GM23248 (cell line): Measurements from ENCODE around the gene MR1. TPM values are rescaled to one million over a fixed set of nuclear protein-coding genes. Genes with fewer than 3 reads are reported as not detected.
A peak's percentile ranks its signal among the peaks of the same experiment; 100 is the strongest.

Experiments used
- DNase-seq: peaks from one replicate; pipeline ENCODE4 v3.0.0-alpha.2; 2015
- H2AFZ ChIP-seq: fragments of 200-600 bp; sonication (generic); 2 replicates; pipeline ENCODE4 v1.6.1; 2016; ENCODE audit warnings: antibody characterized with exemption
- H3F3A ChIP-seq: fragments of 200-600 bp; sonication (generic); 2 replicates; pipeline ENCODE4 v1.6.1; 2016; ENCODE audit warnings: mild to moderate bottlenecking, antibody characterized with exemption, mixed run types; ENCODE audit not compliant: insufficient read depth
- H3K27ac ChIP-seq: fragments of 200-600 bp; sonication (generic); 2 replicates; pipeline ENCODE4 v1.5.1; 2016; ENCODE audit warnings: mild to moderate bottlenecking
- H3K27me3 ChIP-seq: fragments of 200-600 bp; sonication (generic); replicated peaks from 2 replicates; pipeline ENCODE4 v1.6.1; 2016; ENCODE audit warnings: mild to moderate bottlenecking; ENCODE audit not compliant: insufficient read depth
- H3K36me3 ChIP-seq: fragments of 200-600 bp; sonication (generic); 2 replicates; pipeline ENCODE4 v1.6.1; 2016; ENCODE audit warnings: low read depth, mild to moderate bottlenecking
- H3K4me1 ChIP-seq: fragments of 200-600 bp; sonication (generic); 2 replicates; pipeline ENCODE4 v1.6.1; 2016; ENCODE audit warnings: mild to moderate bottlenecking; ENCODE audit not compliant: insufficient read depth
- H3K4me2 ChIP-seq: fragments of 200-600 bp; sonication (generic); one replicate; pipeline ENCODE4 v1.6.1; 2016; ENCODE audit warnings: mild to moderate bottlenecking; ENCODE audit not compliant: unreplicated experiment
- H3K4me3 ChIP-seq: fragments of 200-600 bp; sonication (generic); 2 replicates; pipeline ENCODE4 v1.5.1; 2016; ENCODE audit warnings: mild to moderate bottlenecking
- H3K79me2 ChIP-seq: fragments of 200-600 bp; sonication (generic); 2 replicates; pipeline ENCODE4 v1.6.1; 2016; ENCODE audit warnings: mild to moderate bottlenecking; ENCODE audit not compliant: insufficient read depth
- H3K9ac ChIP-seq: fragments of 200-600 bp; sonication (generic); 2 replicates; pipeline ENCODE4 v1.6.1; 2016; ENCODE audit warnings: mild to moderate bottlenecking
- H3K9me2 ChIP-seq: fragments of 200-600 bp; sonication (generic); 2 replicates; pipeline ENCODE4 v1.6.1; 2016; ENCODE audit warnings: mixed run types, mild to moderate bottlenecking, moderate library complexity; ENCODE audit not compliant: insufficient read depth
- H3K9me3 ChIP-seq: fragments of 200-600 bp; sonication (generic); one replicate; pipeline ENCODE4 v1.6.1; 2017; ENCODE audit warnings: low read depth
- H4K20me1 ChIP-seq: fragments of 200-600 bp; sonication (generic); 2 replicates; pipeline ENCODE4 v1.6.0; 2016; ENCODE audit not compliant: insufficient read depth
- EZH2 ChIP-seq: fragments of 200-600 bp; sonication (generic); IDR thresholded peaks from 2 replicates; pipeline ENCODE4 v1.6.1; 2018; ENCODE audit warnings: antibody characterized with exemption, mild to moderate bottlenecking; ENCODE audit not compliant: insufficient read depth, poor library complexity, severe bottlenecking
- EZH2phosphoT487 ChIP-seq: fragments of 200-600 bp; sonication (generic); IDR thresholded peaks from 2 replicates; pipeline ENCODE4 v1.6.1; 2018; ENCODE audit warnings: antibody characterized with exemption, moderate library complexity, mild to moderate bottlenecking, low read depth; ENCODE audit not compliant: insufficient read depth
- WGBS, 2 experiments: methylation state at CpG; one replicate each; pipeline ENCODE4 v1.1.6; 2015 to 2017; ENCODE audit warnings: low lambda C conversion rate in 2 of 2, low coverage in 1 of 2; ENCODE audit errors: missing lambda C conversion rate in 2 of 2; 5-methylcytosine and 5-hydroxymethylcytosine counted together
- in situ Hi-C: fragments of 300-500 bp; cut with MboI; formaldehyde crosslinking; loops from 2 replicates; pipeline ENCODE4 v1.15.0; 2020
- polyA plus RNA-seq: library from polyadenylated mRNA; unstranded; fragments of >200 nt; fragmentation: Nextera tagmentation; extraction: Ambion mirVana; gene quantifications from 2 replicates; pipeline ENCODE4 v1.2.1, GENCODE V29; 2016
- total RNA-seq: library from RNA; depleted of rRNA; stranded (reverse); fragments of >200 nt; shearing (Covaris generic); gene quantifications from 2 replicates; pipeline ENCODE4 v1.2.3, GENCODE V29; 2014

MR1 gene
- total and polyA plus RNA-seq, 2 experiments from 2014 or later, result 25.2 to 26.2 TPM

DNA sequence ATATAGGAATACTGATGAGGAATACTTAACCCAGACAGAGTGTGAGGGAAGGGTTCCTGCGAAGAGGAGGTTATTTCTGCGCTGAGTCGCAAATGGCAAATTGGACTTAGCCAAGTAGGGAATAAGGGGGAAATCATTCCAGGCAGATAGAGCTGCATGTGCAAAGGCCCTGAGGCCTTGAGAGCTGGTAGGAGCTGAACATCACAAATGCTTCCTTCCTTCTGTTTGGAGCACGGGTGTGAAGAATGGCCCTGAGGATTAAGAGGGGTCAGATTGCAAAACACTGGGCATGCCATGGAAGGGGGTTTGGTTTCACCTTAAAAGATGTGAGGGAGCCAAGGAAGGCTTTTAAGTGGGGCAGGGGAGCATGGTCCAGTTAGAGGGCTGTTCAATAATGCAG is 67.2 kb downstream of the MR1 start:
- H3K79me2 ChIP-seq, result peaks cover 19% of the 10 kb centered on the region; the same call in 1 of the 2 replicates
- 0 out of 2 replicates have a peak overlapping the region, but pooled peaks have one; percentile 7 for H3K27ac ChIP-seq
- no peak for TF ChIP-seq EZH2phosphoT487
- no peak for TF ChIP-seq EZH2
- H3F3A ChIP-seq, result peaks cover 64% of the 10 kb centered on the region
- H3K9me2 ChIP-seq, result no peaks in the 10 kb centered on the region
- in situ Hi-C loops, result no loop called here
- peak overlapping the region; percentile 56 for H3K4me2 ChIP-seq
- no peak overlapping the region for H2AFZ ChIP-seq
- no peaks in the 10 kb centered on the region for H3K27me3 ChIP-seq
- H3K4me3 ChIP-seq, result no peak overlapping the region
- no peak for DNase-seq
- no peaks in the 10 kb centered on the region for H4K20me1 ChIP-seq
- peaks cover 70% of the 10 kb centered on the region for H3K4me1 ChIP-seq
- WGBS, 2 experiments, result 87 to 91% methylated on average over 4 of the region's 4 CpGs
- no peaks in the 10 kb centered on the region for H3K36me3 ChIP-seq
- H3K9ac ChIP-seq, result no peak overlapping the region
- no peaks in the 10 kb centered on the region for H3K9me3 ChIP-seq

GRCh38 chr1:181101581-181102226 is 67.9 kb downstream of the MR1 start:
- DNase-seq, result peak; percentile 75
- Histone ChIP-seq H3K79me2 (peaks cover 19% of the 10 kb centered on the region; the same call in 1 of the 2 replicates), H3K9ac (no peak overlapping the region), H4K20me1 (no peaks in the 10 kb centered on the region), H3K27me3 (no peaks in the 10 kb centered on the region), H3K4me2 (peak overlapping the region; percentile 51), H3K4me1 (peaks cover 65% of the 10 kb centered on the region), H3K9me2 (no peaks in the 10 kb centered on the region), H2AFZ (peak overlapping the region; percentile 33; the same call in 1 of the 2 replicates), H3K36me3 (no peaks in the 10 kb centered on the region), H3K9me3 (no peaks in the 10 kb centered on the region), H3K4me3 (no peak overlapping the region), H3K27ac (0 out of 2 replicates have a peak overlapping the region, but pooled peaks have one; percentile 33), H3F3A (peaks cover 63% of the 10 kb centered on the region)
- no peak for TF ChIP-seq EZH2phosphoT487
- no peak for TF ChIP-seq EZH2
- WGBS, 2 experiments, result 32 to 47% methylated on average over 7 to 9 of the region's 9 CpGs
- in situ Hi-C loops, result no loop called here

DNA sequence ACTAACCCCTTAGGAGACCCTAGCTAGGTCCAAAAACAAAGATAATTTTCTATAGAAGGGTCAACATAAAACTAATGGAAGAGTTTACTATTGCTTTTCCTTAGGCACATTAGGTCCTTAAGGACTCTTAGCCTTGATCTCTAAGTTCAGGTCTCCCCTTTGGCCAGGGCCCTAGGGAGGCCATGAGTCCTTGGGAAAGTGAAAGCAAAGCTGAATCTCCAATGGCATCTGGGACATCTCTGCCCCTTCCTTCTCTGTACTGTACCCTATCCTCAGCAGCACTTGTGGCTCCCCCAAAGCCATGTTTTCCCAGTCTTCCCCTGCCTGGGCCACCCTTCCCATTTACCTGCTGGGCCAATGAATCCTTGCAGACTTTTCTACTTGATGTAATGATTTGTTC is 69.1 kb downstream of the MR1 start:
- Histone ChIP-seq H3K9me3 (no peaks in the 10 kb centered on the region), H3K9ac (no peak overlapping the region), H3K79me2 (peaks cover 19% of the 10 kb centered on the region; the same call in 1 of the 2 replicates), H3K9me2 (no peaks in the 10 kb centered on the region), H2AFZ (no peak overlapping the region), H4K20me1 (no peaks in the 10 kb centered on the region), H3F3A (peaks cover 56% of the 10 kb centered on the region), H3K4me2 (no peak overlapping the region), H3K27me3 (no peaks in the 10 kb centered on the region), H3K36me3 (no peaks in the 10 kb centered on the region), H3K4me1 (peaks cover 54% of the 10 kb centered on the region), H3K4me3 (no peak overlapping the region), H3K27ac (no peak overlapping the region)
- no peak for DNase-seq
- TF ChIP-seq EZH2phosphoT487 (no peak), EZH2 (no peak)
- in situ Hi-C loops, result no loop called here

DNA sequence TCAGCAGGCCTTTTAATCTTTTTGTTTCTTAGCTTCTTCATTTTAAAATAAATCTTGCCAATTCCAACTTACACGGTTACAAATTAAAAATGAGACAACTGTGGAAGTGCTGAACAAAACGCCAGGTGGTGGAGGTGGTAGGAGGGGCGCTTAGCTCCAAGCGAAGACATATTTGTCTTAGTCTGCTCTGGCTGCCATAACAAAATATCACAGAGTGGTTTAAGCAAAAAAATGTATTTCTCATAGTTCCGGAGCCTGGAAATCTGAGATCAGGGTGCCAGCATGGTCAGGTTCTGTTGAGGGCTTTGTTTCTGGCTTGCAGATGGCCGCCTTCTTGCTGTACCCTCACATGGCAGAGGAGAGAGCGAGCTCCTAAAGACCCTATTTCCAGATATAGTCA is 69.6 kb downstream of the MR1 start:
- no peak overlapping the region for H2AFZ ChIP-seq
- TF ChIP-seq EZH2 (no peak), EZH2phosphoT487 (no peak)
- no peaks in the 10 kb centered on the region for H3K9me3 ChIP-seq
- no peaks in the 10 kb centered on the region for H4K20me1 ChIP-seq
- H3K27me3 ChIP-seq, result no peaks in the 10 kb centered on the region
- no peak overlapping the region for H3K4me2 ChIP-seq
- H3F3A ChIP-seq, result peaks cover 53% of the 10 kb centered on the region
- H3K79me2 ChIP-seq, result peaks cover 19% of the 10 kb centered on the region; the same call in 1 of the 2 replicates
- in situ Hi-C loops, result no loop called here
- no peaks in the 10 kb centered on the region for H3K9me2 ChIP-seq
- 97 to 98% methylated on average over 7 of the region's 7 CpGs for WGBS, 2 experiments
- no peak overlapping the region for H3K27ac ChIP-seq
- peak overlapping the region; percentile 97; the same call in 1 of the 2 replicates for H3K4me3 ChIP-seq
- H3K9ac ChIP-seq, result no peak overlapping the region
- no peaks in the 10 kb centered on the region for H3K36me3 ChIP-seq
- no peak for DNase-seq
- H3K4me1 ChIP-seq, result peaks cover 52% of the 10 kb centered on the region
